ENCODE data around the gene ATF1. TPM values are rescaled to one million over a fixed set of nuclear protein-coding genes. Genes with fewer than 3 reads are reported as not detected.

The ATF1 gene
- total RNA-seq, 1 donor from 2014 or later: 47.0 TPM

GRCh38 chr12:50723865-50724264 is 40.0 kb upstream of the ATF1 start:
- H3K4me1 ChIP-seq: no peaks in the 10 kb centered on the region
- no peak for TF ChIP-seq CTCF (IDR thresholded peaks at IDR 0.05)
- H3K4me3 ChIP-seq: no peak overlapping the region
- H3K9me3 ChIP-seq: no peaks in the 10 kb centered on the region
- ATAC-seq: no peak
- no peak overlapping the region for H3K27ac ChIP-seq
- H3K36me3 ChIP-seq: peaks cover 99% of the 10 kb centered on the region
- intact Hi-C loops (cut with DNase I): no loop called here
- no peak for DNase-seq
- H3K27me3 ChIP-seq (ENCODE audit: low read depth): no peaks in the 10 kb centered on the region

- no peaks in the 10 kb centered on the region for H3K27me3 ChIP-seq (ENCODE audit: low read depth)
- H3K9me3 ChIP-seq: no peaks in the 10 kb centered on the region
- DNase-seq (no peak), ATAC-seq (no peak)
- TF ChIP-seq CTCF (IDR thresholded peaks at IDR 0.05): no peak
- H3K36me3 ChIP-seq: peaks cover 100% of the 10 kb centered on the region
- no peaks in the 10 kb centered on the region for H3K4me1 ChIP-seq
- intact Hi-C loops (cut with DNase I): no loop called here
- no peak overlapping the region for H3K4me3 ChIP-seq
- no peak overlapping the region for H3K27ac ChIP-seq
Measured at GRCh38 chr12:50725011-50725942, 38.6 kb upstream of the ATF1 start.

DNA sequence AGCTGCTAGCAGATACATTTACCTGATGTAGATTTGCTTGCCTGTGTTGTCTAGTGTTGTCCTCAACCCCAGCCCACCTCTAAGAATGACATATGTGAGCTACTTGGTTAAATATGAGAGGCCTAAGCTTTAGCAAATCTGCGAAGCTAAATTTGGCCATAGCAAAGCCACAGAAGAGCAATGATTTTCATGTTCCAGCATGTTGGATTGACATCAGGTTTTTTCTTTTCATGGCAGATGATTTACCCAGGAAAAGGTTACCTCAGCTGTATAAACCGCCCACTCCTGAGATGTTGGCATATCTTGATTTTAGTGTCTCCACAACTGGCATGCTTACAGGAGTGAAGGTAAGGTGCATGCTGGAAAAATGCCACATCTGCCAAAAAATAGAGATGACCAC is 36.4 kb upstream of the ATF1 start:
- DNase-seq (no peak), ATAC-seq (no peak)
- Histone ChIP-seq H3K9me3 (no peaks in the 10 kb centered on the region), H3K4me3 (no peak overlapping the region), H3K36me3 (peaks cover 100% of the 10 kb centered on the region), H3K27ac (no peak overlapping the region), H3K4me1 (no peaks in the 10 kb centered on the region), H3K27me3 (ENCODE audit: low read depth) (no peaks in the 10 kb centered on the region)
- no peak for TF ChIP-seq CTCF (IDR thresholded peaks at IDR 0.05)
- intact Hi-C loops (cut with DNase I): no loop called here

- TF ChIP-seq CTCF (IDR thresholded peaks at IDR 0.05): no peak
- no peak overlapping the region for H3K27ac ChIP-seq
- H3K4me1 ChIP-seq: no peaks in the 10 kb centered on the region
- H3K9me3 ChIP-seq: no peaks in the 10 kb centered on the region
- ATAC-seq (no peak), DNase-seq (no peak)
- H3K4me3 ChIP-seq: no peak overlapping the region
- H3K36me3 ChIP-seq: peaks cover 100% of the 10 kb centered on the region
- H3K27me3 ChIP-seq (ENCODE audit: low read depth): no peaks in the 10 kb centered on the region
- intact Hi-C loops (cut with DNase I): no loop called here
Measured at GRCh38 chr12:50728417-50728816, 35.5 kb upstream of the ATF1 start.

DNA sequence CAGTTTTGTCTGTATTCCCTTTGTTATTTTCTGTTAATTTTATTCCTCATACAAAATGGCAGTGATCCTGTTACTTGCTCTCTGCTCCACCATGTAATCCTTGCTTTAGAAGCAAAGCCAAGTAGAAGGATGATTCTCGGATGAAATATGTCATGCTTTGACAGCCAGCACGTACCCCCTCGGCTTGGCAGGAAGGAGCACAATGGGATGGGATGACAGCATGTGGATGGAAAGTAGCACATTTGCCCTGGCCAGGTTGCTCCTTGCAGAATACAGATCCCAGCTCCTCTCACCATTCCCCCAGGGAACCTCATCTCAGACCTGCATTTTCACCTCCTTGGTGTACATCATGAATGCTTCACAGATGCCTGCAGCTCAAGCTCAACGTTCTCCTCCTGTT is 35.1 kb upstream of the ATF1 start:
- no peak for TF ChIP-seq CTCF (IDR thresholded peaks at IDR 0.05)
- Histone ChIP-seq H3K9me3 (no peaks in the 10 kb centered on the region), H3K4me3 (no peak overlapping the region), H3K27ac (no peak overlapping the region), H3K4me1 (no peaks in the 10 kb centered on the region), H3K36me3 (peaks cover 100% of the 10 kb centered on the region), H3K27me3 (ENCODE audit: low read depth) (no peaks in the 10 kb centered on the region)
- intact Hi-C loops (cut with DNase I): no loop called here
- no peak for DNase-seq
- ATAC-seq: no peak

Measured in lower lobe of right lung (tissue), 2 donors.